ENCODE data around the gene SLC11A2. TPM values are rescaled to one million over a fixed set of nuclear protein-coding genes. Genes with fewer than 3 reads are reported as not detected.

The SLC11A2 gene
- total RNA-seq, 1 experiment from 2014 or later, result 38.7 TPM

- H3K27ac ChIP-seq (ENCODE audit: low read depth, low read length), result no peak overlapping the region
- no peak overlapping the region for H3K4me3 ChIP-seq (replicated peaks in 1 of 2; ENCODE audit: low read depth in 1 of 2, low read length in 2 of 2)
- BruUV-seq (replicated peaks), result no TSS peak
- H4K20me1 ChIP-seq (ENCODE audit: insufficient read depth), result no peaks in the 10 kb centered on the region
- RAD21 ChIA-PET (ENCODE audit: low non-redundant PET in 1 of 2, low total read pairs in 2 of 2, uncharacterized antibody in 2 of 2, unreplicated experiment in 2 of 2), result no interaction called here
- POLR2A ChIA-PET, result no interaction called here
- H2AFZ ChIP-seq (ENCODE audit: low read depth, low read length, poor library complexity, severe bottlenecking), result no peak overlapping the region
- peaks cover 16 to 23% of the 10 kb centered on the region in 2 experiments for H3K36me3 ChIP-seq (ENCODE audit: control insufficient read depth in 1 of 2, insufficient read depth in 2 of 2, low read length in 2 of 2)
- intact Hi-C loops (cut with micrococcal nuclease), result no loop called here
- no peak for DNase-seq (ENCODE audit: low read depth, low spot score)
- no peak overlapping the region for H3K4me2 ChIP-seq (ENCODE audit: low read length)
- no peak for ATAC-seq
- no peaks in the 10 kb centered on the region for H3K27me3 ChIP-seq (ENCODE audit: insufficient read depth, low read length)
- H3K9ac ChIP-seq (ENCODE audit: low read length), result no peak overlapping the region
- H3K9me3 ChIP-seq (ENCODE audit: control insufficient read depth in 1 of 2, insufficient read depth in 1 of 2, low read depth in 1 of 2, low read length in 2 of 2), result no peaks in the 10 kb centered on the region
- no peaks in the 10 kb centered on the region for H3K79me2 ChIP-seq (ENCODE audit: insufficient read depth, low read length)
- peaks cover 0 to 5% of the 10 kb centered on the region in 2 experiments; a peak in 1 of 4 replicates for H3K4me1 ChIP-seq (ENCODE audit: control insufficient read depth in 1 of 2, insufficient read depth in 2 of 2, low read length in 2 of 2)
- CTCF ChIA-PET, result interaction anchor here (1.0 kb wide), 1 partner anchor 36 kb away, joined by 3 read pairs; the partner anchor contains the start of gene SLC11A2
- TF ChIP-seq SIN3A (IDR thresholded peaks at IDR 0.05; ENCODE audit: low read depth), result no peak
- no peak for TF ChIP-seq JUND (IDR thresholded peaks at IDR 0.05)
- no peak for TF ChIP-seq CEBPB (IDR thresholded peaks at IDR 0.05; ENCODE audit: low read depth)
- TF ChIP-seq EZH2 (IDR thresholded peaks at IDR 0.05), result no peak
- TF ChIP-seq POLR2AphosphoS5 (IDR thresholded peaks at IDR 0.05; ENCODE audit: low read depth, low read length), result no peak
- no peak for TF ChIP-seq YY1 (IDR thresholded peaks at IDR 0.05; ENCODE audit: extremely low read depth, insufficient replicate concordance, low read depth, low read length)
- no peak for TF ChIP-seq ATF3 (IDR thresholded peaks at IDR 0.05)
- no peak for TF ChIP-seq POLR2A (IDR thresholded peaks at IDR 0.05; ENCODE audit: borderline replicate concordance, extremely low read depth, insufficient read depth, insufficient read length)
- no peak for TF ChIP-seq CBX3 (IDR thresholded peaks at IDR 0.05; ENCODE audit: low read depth)
- TF ChIP-seq REST (IDR thresholded peaks at IDR 0.05; ENCODE audit: low read depth), result no peak
- TF ChIP-seq CTCF (IDR thresholded peaks at IDR 0.05 in 2 of 3, conservative IDR thresholded peaks at IDR 0.05 in 1 of 3; ENCODE audit: borderline replicate concordance in 1 of 3, insufficient read depth in 1 of 3, low read depth in 2 of 3, low read length in 2 of 3), result no peak
- no peak for TF ChIP-seq EGR1 (IDR thresholded peaks at IDR 0.05; ENCODE audit: low read depth)
- no peak for TF ChIP-seq MAX (IDR thresholded peaks at IDR 0.05)
- no peak for TF ChIP-seq ZBTB33 (IDR thresholded peaks at IDR 0.05; ENCODE audit: extremely low read depth, insufficient replicate concordance, low read length)
- no peak for TF ChIP-seq TCF7L2 (IDR thresholded peaks at IDR 0.05; ENCODE audit: borderline replicate concordance, extremely low read depth, insufficient read depth, insufficient read length)
- no peak for TF ChIP-seq FOSL1 (IDR thresholded peaks at IDR 0.05; ENCODE audit: low read depth)
- TF ChIP-seq ZFX (IDR thresholded peaks at IDR 0.05), result no peak
- TF ChIP-seq RAD21 (IDR thresholded peaks at IDR 0.05; ENCODE audit: low read depth), result no peak
- TF ChIP-seq EZH2phosphoT487 (IDR thresholded peaks at IDR 0.05; ENCODE audit: borderline replicate concordance), result no peak
- no peaks in the 10 kb centered on the region for H3K9me2 ChIP-seq (ENCODE audit: insufficient read depth)
Measured at GRCh38 chr12:50990147-50990727, 35.9 kb downstream of the SLC11A2 start.
